Immature natural killer cell (primary cell): ENCODE data around the gene ABHD2. TPM values are rescaled to one million over a fixed set of nuclear protein-coding genes. Genes with fewer than 3 reads are reported as not detected.

Experiments
- DNase-seq, 3 donors: peaks; one replicate each; pipeline ENCODE4 v3.0.0; 2022; ENCODE audit warnings: mixed read lengths in 1 of 3
- H3K27ac Mint-ChIP-seq, 6 donors: one replicate each; pipeline ENCODE4 v1.8.0; 2020; ENCODE audit warnings: mixed read lengths in 6 of 6, mild to moderate bottlenecking in 5 of 6, inconsistent platforms in 4 of 6, moderate library complexity in 3 of 6
- H3K27me3 Mint-ChIP-seq, 3 donors: one replicate each; pipeline ENCODE4 v1.8.0; 2020 to 2021; ENCODE audit warnings: low read depth in 3 of 3, mild to moderate bottlenecking in 3 of 3, mixed read lengths in 3 of 3, moderate library complexity in 3 of 3, inconsistent platforms in 1 of 3
- H3K36me3 Mint-ChIP-seq, 3 donors: one replicate each; pipeline ENCODE4 v1.8.0; 2020; ENCODE audit warnings: mixed read lengths in 3 of 3, inconsistent platforms in 2 of 3, mild to moderate bottlenecking in 2 of 3
- H3K4me1 Mint-ChIP-seq, 2 donors: one replicate each; pipeline ENCODE4 v1.8.0; 2020; ENCODE audit warnings: inconsistent platforms in 2 of 2, mild to moderate bottlenecking in 2 of 2, mixed read lengths in 2 of 2, moderate library complexity in 1 of 2
- H3K4me3 Mint-ChIP-seq, 5 donors: one replicate each; pipeline ENCODE4 v1.8.0; 2020; ENCODE audit warnings: mild to moderate bottlenecking in 5 of 5, mixed read lengths in 5 of 5, inconsistent platforms in 3 of 5, moderate library complexity in 3 of 5
- H3K9me3 Mint-ChIP-seq, 6 donors: one replicate each; pipeline ENCODE4 v1.8.0; 2020; ENCODE audit warnings: mild to moderate bottlenecking in 6 of 6, mixed read lengths in 6 of 6, inconsistent platforms in 4 of 6, moderate library complexity in 3 of 6
- polyA plus RNA-seq, 3 donors: library from polyadenylated mRNA; unstranded; fragments of 300-500 nt; fragmentation: Illumina TruSeq; gene quantifications; one replicate each; pipeline ENCODE4 v1.2.3, GENCODE V29; 2021

ABHD2 gene
- polyA plus RNA-seq, 3 donors from 2014 or later, result 26.9 to 70.6 (median 33.1) TPM

DNA sequence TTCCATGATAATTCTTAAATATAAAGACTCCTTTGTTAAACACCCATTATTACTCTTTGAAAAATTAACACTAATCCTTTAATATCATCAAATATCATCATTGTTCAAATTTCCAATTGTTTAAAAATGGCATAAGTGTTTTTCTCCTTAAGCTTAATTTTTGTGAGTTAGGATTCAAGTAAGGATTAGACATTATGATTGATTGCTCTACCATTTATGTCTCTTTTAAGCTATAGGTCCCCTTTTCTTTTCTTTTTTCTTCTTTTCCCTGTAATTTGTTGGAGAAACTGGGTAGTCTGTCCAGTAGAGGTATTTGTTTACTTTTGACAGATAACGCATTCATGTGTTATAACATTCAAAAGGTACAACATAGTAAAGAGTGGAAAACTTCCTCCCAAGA lies 9.1 kb downstream of the ABHD2 start:
- Mint-ChIP-seq H3K4me1 (peaks cover 58 to 86% of the 10 kb centered on the region in 2 donors), H3K36me3 (peaks cover 0 to 20% (median 15%) of the 10 kb centered on the region in 3 donors), H3K27ac (peak overlapping the region in 4 of 6 donors; percentile 32 to 66 (median 39)), H3K9me3 (no peaks in the 10 kb centered on the region), H3K27me3 (peaks cover 0 to 2% (median 0%) of the 10 kb centered on the region in 3 donors), H3K4me3 (no peak overlapping the region)
- DNase-seq, result no peak

DNA sequence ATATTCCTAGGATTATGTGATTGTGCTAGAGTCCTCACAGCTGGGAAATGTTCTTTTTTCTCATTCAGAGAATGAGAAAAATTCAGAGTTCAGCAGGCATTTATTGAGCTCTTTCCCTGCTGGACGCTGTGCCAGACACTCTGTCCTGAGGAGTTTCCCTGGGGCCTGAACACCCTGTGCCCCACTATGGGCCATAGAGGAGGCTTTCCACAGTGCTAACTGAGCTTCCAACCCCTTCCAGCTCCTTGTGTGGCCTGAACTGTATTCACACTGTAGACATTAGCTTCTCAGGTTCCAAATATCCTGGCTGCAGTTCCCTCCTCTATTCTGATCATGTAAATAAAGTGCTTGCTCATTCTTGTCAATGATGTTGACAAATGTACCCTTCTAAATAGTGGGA lies 10.0 kb downstream of the ABHD2 start:
- Mint-ChIP-seq H3K4me3 (no peak overlapping the region), H3K4me1 (peaks cover 58 to 86% of the 10 kb centered on the region in 2 donors), H3K27me3 (peaks cover 0 to 2% (median 0%) of the 10 kb centered on the region in 3 donors), H3K36me3 (peaks cover 4 to 19% (median 18%) of the 10 kb centered on the region in 3 donors), H3K27ac (peak overlapping the region in 1 of 6 donors; percentile 10), H3K9me3 (no peaks in the 10 kb centered on the region)
- DNase-seq, result no peak

DNA sequence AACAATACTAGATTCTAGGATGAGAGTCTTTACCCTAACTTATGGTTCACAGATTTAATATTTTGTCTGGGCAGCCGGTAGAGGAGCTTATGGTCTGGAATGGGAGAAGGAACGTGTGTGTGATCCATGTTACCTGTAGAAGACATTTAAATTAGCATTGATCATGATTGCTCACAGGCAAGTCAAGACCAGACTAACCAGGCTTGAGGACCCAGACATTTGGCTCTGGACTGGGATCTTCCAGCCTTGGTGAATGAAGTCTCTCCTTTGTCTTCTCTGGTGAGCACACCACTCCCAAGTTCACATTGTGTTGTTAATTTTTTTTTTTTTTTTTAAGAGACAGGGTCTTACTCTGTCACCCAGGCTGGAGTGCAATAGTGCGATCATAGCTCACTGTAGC lies 11.7 kb downstream of the ABHD2 start:
- peaks cover 0 to 6% (median 0%) of the 10 kb centered on the region in 3 donors for H3K27me3 Mint-ChIP-seq
- peak overlapping the region in 3 of 5 donors; percentile 18 to 48 (median 25) for H3K4me3 Mint-ChIP-seq
- DNase-seq, result no peak
- peaks cover 9 to 21% (median 14%) of the 10 kb centered on the region in 3 donors for H3K36me3 Mint-ChIP-seq
- peaks cover 50 to 87% of the 10 kb centered on the region in 2 donors for H3K4me1 Mint-ChIP-seq
- peak overlapping the region; percentile 24 to 88 (median 71) for H3K27ac Mint-ChIP-seq
- H3K9me3 Mint-ChIP-seq, result no peaks in the 10 kb centered on the region

DNA sequence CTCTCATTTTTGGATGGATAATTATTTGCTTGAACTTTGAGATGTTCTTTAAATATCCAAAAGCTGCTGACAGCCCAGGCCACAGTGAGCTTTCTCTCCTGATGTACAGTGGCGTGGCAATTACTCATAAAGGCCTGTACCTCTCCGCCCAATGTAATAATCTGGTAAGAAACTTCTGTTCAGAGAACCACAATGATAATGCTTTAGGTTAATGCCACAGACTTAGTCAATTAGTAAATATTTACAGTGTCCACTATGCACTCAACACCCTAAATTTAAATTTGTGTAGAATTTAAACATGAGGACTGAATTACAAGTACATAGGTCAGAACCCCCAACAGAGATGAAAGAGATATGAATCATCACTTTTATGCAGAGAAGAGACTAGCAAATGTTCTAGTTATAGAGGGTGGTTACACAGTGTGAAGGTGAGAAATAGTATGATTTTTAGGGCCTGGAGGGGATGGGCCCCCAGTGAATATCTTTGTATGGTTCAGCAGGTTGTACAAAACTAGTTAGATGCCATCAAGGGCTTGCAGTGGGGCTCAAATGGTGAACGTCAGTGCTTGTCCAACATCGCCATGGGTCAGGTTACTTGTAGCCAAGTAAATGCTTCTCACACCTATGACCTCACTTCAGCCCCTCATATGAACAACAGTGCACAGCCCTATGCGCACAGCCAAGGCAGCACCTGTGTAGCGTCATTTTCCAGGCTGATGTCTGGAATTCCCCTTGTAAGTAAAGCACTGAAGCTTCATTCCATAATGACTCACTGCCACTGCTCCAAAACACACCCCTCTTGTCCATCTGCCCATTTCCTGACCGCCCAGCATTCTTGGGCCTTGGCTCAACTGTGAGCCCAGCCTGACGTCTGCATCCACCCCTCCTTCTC lies 13.3 kb downstream of the ABHD2 start:
- peak in 2 of 3 donors; percentile 23 to 36 for DNase-seq
- H3K9me3 Mint-ChIP-seq, result no peaks in the 10 kb centered on the region
- peaks cover 9 to 18% (median 15%) of the 10 kb centered on the region in 3 donors for H3K36me3 Mint-ChIP-seq
- H3K4me3 Mint-ChIP-seq, result peak overlapping the region; percentile 37 to 71 (median 46)
- peaks cover 0 to 6% (median 0%) of the 10 kb centered on the region in 3 donors for H3K27me3 Mint-ChIP-seq
- H3K27ac Mint-ChIP-seq, result peak overlapping the region; percentile 65 to 92 (median 86)
- H3K4me1 Mint-ChIP-seq, result peaks cover 53 to 85% of the 10 kb centered on the region in 2 donors

DNA sequence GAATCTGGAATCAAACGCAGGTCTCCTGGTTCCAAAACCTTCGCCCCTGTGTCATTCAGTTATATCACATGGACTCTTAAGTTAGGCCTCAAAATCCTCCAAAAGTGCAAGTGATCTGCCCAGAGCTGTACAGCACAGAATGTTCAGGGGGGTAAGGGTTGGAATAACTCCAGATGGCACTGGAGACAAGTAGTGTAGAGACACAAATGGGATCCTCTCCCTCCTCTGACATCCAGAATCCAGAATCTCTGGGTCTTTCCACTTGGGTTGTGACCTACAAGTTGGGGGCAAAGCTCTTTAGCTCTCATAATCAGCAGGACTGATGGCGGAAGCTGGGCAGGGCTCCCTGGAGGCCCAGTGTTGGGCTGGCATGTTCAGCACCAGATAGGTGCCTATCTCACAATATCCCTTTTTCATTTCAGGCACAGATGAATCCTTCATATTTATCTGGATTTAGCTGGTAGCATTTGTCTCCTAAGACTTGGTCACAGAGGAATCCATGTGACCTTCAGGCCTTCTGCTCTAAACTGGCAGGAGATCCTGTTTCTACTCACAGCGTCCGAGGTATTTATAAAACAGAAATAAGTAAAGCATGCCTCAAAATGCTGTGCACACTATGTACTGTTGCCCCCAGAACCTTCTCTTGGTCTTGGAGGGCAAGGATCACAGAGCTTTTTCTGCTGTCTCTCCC lies 15.4 kb downstream of the ABHD2 start:
- Mint-ChIP-seq H3K27me3 (peaks cover 0 to 6% (median 0%) of the 10 kb centered on the region in 3 donors), H3K4me3 (no peak overlapping the region), H3K27ac (peak overlapping the region in 3 of 6 donors; percentile 7 to 25 (median 24)), H3K9me3 (no peaks in the 10 kb centered on the region), H3K36me3 (peaks cover 3 to 23% (median 15%) of the 10 kb centered on the region in 3 donors), H3K4me1 (peaks cover 66 to 85% of the 10 kb centered on the region in 2 donors)
- no peak for DNase-seq

DNA sequence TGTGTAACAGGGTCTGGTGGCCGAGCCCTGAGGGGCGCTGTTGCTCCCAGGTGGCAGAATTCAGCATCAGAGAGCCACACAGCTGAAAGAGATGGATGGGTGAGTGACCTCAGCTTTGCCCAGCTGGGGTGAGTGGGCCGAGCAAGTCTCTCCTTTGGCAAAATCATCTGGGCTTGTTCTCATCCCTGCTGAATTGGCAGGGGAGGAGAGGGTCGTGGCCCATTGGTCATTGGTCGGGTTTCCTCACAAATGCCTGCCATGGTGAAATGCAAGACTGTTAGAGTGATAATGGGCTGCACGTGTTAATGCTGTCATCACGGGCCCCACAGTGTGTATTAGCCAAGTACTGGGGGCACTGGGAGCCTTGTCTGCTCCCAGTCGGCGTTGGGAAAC lies 15.9 kb downstream of the ABHD2 start:
- H3K36me3 Mint-ChIP-seq, result peaks cover 3 to 23% (median 15%) of the 10 kb centered on the region in 3 donors
- no peaks in the 10 kb centered on the region for H3K9me3 Mint-ChIP-seq
- no peak for DNase-seq
- peaks cover 65 to 90% of the 10 kb centered on the region in 2 donors for H3K4me1 Mint-ChIP-seq
- H3K27me3 Mint-ChIP-seq, result peaks cover 0 to 6% (median 0%) of the 10 kb centered on the region in 3 donors
- H3K27ac Mint-ChIP-seq, result peak overlapping the region in 1 of 6 donors; percentile 24
- no peak overlapping the region for H3K4me3 Mint-ChIP-seq

DNA sequence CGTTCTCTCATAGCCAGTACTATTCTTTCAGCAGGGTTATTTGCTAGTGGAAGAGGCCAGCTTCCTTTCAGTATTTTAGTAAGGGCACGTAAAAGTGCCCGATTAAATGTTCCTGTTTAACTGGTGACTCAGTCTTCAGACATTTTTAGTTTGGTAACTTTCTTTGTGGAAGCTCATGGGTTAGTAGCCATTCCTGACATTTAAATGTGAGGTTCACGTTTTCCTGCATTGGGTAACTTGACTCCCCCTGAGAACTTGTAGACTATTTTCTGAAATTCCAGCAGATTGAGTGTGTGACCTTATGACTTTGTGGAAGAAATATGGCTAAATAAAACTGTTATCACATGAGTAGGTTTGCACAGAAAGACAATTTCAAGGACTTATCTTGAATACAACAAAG lies 16.9 kb downstream of the ABHD2 start:
- peak overlapping the region in 1 of 6 donors; percentile 13 for H3K27ac Mint-ChIP-seq
- no peak overlapping the region for H3K4me3 Mint-ChIP-seq
- H3K9me3 Mint-ChIP-seq, result no peaks in the 10 kb centered on the region

DNA sequence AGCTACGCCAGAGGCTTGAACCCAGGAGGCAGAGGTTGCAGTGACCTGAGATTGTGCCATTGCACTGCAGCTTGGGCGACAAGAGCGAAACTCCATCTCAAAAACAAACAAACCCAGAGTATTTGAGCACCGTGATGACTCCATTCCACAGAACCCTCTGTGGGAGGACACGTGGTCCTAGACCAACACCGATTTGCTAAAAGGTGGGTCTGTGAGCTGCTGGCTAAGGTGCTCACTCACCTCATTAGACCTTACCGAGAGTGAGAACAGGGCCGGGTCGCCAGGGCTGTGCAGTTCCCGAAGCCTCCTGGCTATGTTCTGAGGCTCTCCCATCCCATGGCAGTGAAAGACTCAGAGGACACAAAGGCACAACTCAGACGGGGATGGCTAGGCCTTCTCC lies 17.9 kb downstream of the ABHD2 start:
- H3K27me3 Mint-ChIP-seq, result peaks cover 0 to 6% (median 0%) of the 10 kb centered on the region in 3 donors
- H3K27ac Mint-ChIP-seq, result peak overlapping the region in 2 of 6 donors; percentile 13 to 40
- no peaks in the 10 kb centered on the region for H3K9me3 Mint-ChIP-seq

More for the DNA sequence above, 16.9 kb downstream of the ABHD2 start:
- peaks cover 3 to 23% (median 15%) of the 10 kb centered on the region in 3 donors for H3K36me3 Mint-ChIP-seq
- peaks cover 68 to 91% of the 10 kb centered on the region in 2 donors for H3K4me1 Mint-ChIP-seq
- H3K27me3 Mint-ChIP-seq, result peaks cover 0 to 6% (median 0%) of the 10 kb centered on the region in 3 donors
- no peak for DNase-seq

DNA sequence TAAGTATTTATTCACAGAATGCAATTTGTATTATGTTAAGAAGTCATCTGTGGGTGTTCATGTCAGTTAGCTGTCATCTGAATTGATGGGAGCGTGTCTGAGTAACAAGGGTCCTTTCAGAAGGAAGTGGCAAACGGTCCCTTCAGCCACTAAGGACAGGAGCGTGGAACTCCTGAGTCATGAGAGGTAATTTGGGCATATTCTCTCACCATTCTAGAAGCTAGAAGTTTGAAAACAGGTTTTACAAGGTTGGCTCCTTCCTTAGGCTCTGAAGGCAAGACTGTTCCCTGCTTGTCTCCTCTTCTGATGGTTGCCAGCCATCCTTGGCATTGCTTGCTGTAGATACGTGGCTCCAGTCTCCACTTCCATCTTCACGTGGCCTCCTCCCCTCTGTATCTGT lies 19.7 kb downstream of the ABHD2 start:
- Mint-ChIP-seq H3K27ac (peak overlapping the region; percentile 3 to 71 (median 40)), H3K9me3 (no peaks in the 10 kb centered on the region), H3K36me3 (peaks cover 0 to 23% (median 11%) of the 10 kb centered on the region in 3 donors), H3K4me1 (peaks cover 57 to 90% of the 10 kb centered on the region in 2 donors), H3K4me3 (peak overlapping the region in 1 of 5 donors; percentile 4), H3K27me3 (peaks cover 1 to 4% (median 2%) of the 10 kb centered on the region in 3 donors)
- DNase-seq, result no peak

More for the DNA sequence above, 17.9 kb downstream of the ABHD2 start:
- Mint-ChIP-seq H3K4me1 (peaks cover 60 to 90% of the 10 kb centered on the region in 2 donors), H3K36me3 (peaks cover 3 to 23% (median 15%) of the 10 kb centered on the region in 3 donors), H3K4me3 (no peak overlapping the region)
- no peak for DNase-seq

DNA sequence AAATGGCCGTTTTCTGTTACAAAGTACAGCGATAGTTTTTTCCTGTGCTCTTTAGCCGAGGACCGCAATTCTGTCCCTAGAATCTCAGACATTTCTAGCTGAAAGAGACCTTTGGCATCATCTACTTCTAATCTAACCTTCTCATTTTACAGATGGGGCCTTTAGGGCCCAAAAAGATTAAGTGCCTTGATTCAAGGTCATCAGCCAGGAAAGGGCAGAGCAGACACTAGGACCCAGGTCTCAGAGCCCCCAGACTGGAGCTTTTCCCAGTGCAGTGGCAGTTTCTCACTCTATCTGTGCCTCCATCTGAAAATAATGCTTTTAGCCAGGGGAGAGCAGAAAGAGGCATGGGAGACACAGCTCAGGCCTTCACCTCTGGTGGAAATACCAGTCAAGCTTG lies 20.6 kb downstream of the ABHD2 start:
- H3K4me3 Mint-ChIP-seq, result no peak overlapping the region
- H3K27ac Mint-ChIP-seq, result peak overlapping the region in 3 of 6 donors; percentile 13 to 36 (median 23)
- H3K9me3 Mint-ChIP-seq, result no peaks in the 10 kb centered on the region
- no peak for DNase-seq
- peaks cover 1 to 4% (median 2%) of the 10 kb centered on the region in 3 donors for H3K27me3 Mint-ChIP-seq
- H3K4me1 Mint-ChIP-seq, result peaks cover 65 to 90% of the 10 kb centered on the region in 2 donors
- peaks cover 0 to 25% (median 14%) of the 10 kb centered on the region in 3 donors for H3K36me3 Mint-ChIP-seq

DNA sequence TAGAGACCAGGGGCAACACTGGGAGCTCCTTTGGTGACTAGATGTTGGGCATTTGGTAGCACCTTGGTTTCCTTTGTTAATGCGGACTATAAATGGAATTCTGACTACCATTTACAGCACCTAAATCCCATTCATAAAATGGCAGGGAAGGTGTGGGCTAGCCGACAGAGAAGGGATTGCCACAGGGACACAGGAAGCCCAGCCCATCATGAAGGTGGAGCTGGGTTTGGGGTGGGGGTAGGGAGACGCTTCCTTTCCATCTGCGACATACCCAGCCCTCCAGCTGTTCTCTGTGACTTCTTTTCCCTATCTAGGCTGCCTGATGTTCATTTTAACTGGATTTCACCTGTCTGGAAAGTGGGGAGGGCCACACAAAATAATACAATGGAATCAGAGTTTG lies 21.0 kb downstream of the ABHD2 start:
- Mint-ChIP-seq H3K9me3 (no peaks in the 10 kb centered on the region), H3K27me3 (peaks cover under 1 to 2% (median 1%) of the 10 kb centered on the region in 3 donors), H3K4me1 (peaks cover 66 to 94% of the 10 kb centered on the region in 2 donors), H3K27ac (peak overlapping the region in 3 of 6 donors; percentile 13 to 67 (median 23)), H3K4me3 (no peak overlapping the region), H3K36me3 (peaks cover 0 to 25% (median 17%) of the 10 kb centered on the region in 3 donors)
- DNase-seq, result no peak

DNA sequence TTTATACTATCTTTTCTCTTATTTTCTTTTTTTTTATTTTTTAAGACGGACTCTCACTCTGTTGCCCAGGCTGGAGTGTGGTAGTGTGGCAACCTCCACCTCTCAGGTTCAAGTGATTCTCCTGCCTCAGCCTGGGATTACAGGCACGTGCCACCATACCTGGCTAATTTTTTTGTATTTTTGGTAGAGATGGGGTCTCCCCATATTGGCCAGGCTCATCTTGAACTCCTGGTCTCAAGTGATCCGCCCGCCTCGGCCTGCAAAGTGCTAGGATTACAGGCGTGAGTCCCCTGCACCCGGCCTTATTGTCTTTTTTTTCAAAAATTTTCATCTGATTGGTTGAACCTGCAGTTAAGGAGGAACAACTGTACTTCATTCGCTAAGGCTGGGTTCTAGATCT lies 21.8 kb downstream of the ABHD2 start:
- H3K27ac Mint-ChIP-seq, result peak overlapping the region in 1 of 6 donors; percentile 52
- H3K4me1 Mint-ChIP-seq, result peaks cover 68 to 91% of the 10 kb centered on the region in 2 donors
- H3K27me3 Mint-ChIP-seq, result peaks cover 0 to 2% (median 1%) of the 10 kb centered on the region in 3 donors
- H3K36me3 Mint-ChIP-seq, result peaks cover 0 to 22% (median 15%) of the 10 kb centered on the region in 3 donors
- DNase-seq, result no peak
- no peaks in the 10 kb centered on the region for H3K9me3 Mint-ChIP-seq
- no peak overlapping the region for H3K4me3 Mint-ChIP-seq

DNA sequence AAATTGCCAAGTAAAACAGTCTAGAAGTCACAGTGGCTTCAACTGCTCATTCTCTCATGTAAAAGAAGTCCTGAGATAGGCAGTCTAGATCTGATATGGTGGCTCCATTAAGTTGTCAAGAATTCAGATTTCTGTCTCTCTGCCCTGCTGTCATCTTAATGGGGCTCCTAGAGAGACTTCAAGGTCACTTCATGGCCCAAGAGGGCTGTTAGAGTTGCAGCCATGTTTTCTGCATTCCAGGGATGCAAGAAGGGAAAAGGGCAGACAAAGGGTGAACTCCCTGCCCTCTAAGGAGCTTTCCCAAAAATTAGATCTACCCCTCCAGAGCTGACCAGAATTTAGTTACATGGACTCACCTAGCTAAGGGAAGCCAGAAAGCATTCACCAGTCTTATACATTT lies 23.1 kb downstream of the ABHD2 start:
- DNase-seq, result no peak
- Mint-ChIP-seq H3K27me3 (peaks cover 0 to 2% (median 1%) of the 10 kb centered on the region in 3 donors), H3K4me3 (no peak overlapping the region), H3K4me1 (peaks cover 64 to 94% of the 10 kb centered on the region in 2 donors), H3K27ac (peak overlapping the region in 5 of 6 donors; percentile 1 to 76 (median 56)), H3K9me3 (no peaks in the 10 kb centered on the region), H3K36me3 (peaks cover 2 to 27% (median 18%) of the 10 kb centered on the region in 3 donors)
